ENCODE results near the gene GAB2. TPM values are rescaled to one million over a fixed set of nuclear protein-coding genes. Genes with fewer than 3 reads are reported as not detected.

Gene GAB2
- total and polyA plus RNA-seq, 2 of the 13 experiments (the other 11 are each of a cell fraction or from before 2014, with no cell fraction given), result 4.1 to 8.6 TPM

GRCh38 chr11:78344094-78344493, 73.5 kb downstream of the GAB2 start (continued):
- TF ChIP-seq ZNF276 (CRISPR knock-in tag; IDR thresholded peaks at IDR 0.05; ENCODE audit: low read depth) (no peak), REL (CRISPR knock-in tag; conservative IDR thresholded peaks at IDR 0.05) (no peak), KLF9 (CRISPR knock-in tag; IDR thresholded peaks at IDR 0.05; ENCODE audit: low read depth) (no peak), ZNF574 (CRISPR knock-in tag; IDR thresholded peaks at IDR 0.05) (no peak), BORCS8-MEF2B (CRISPR knock-in tag; IDR thresholded peaks at IDR 0.05) (no peak), JDP2 (CRISPR knock-in tag; IDR thresholded peaks at IDR 0.05; ENCODE audit: borderline replicate concordance) (no peak), CENPX (CRISPR knock-in tag; IDR thresholded peaks at IDR 0.05) (no peak), ZNF816 (CRISPR knock-in tag; IDR thresholded peaks at IDR 0.05; ENCODE audit: borderline replicate concordance) (no peak), PREB (CRISPR knock-in tag; IDR thresholded peaks at IDR 0.05) (no peak), ZNF331 (CRISPR knock-in tag; IDR thresholded peaks at IDR 0.05) (no peak)
